BLaER1 treated with 17β-estradiol and CSF1 and Interleukin-3, amounts not matched to agents 10 nM and 100 nM (cell line): ENCODE measurements around the gene STRBP.
"Not testable (repeated sequence)": the region's sequence is repeated elsewhere in the genome, so short reads cannot be mapped to it uniquely, and the experiment has no call there.

Experiments used
- H3K27ac ChIP-seq, 11 experiments: shearing (Covaris generic); formaldehyde crosslinking; 2 replicates each; pipeline ENCODE4 v1.8.1; 2022
- H3K27me3 ChIP-seq, 11 experiments: shearing (Covaris generic); formaldehyde crosslinking; 2 replicates each; pipeline ENCODE4 v1.8.1; 2022
- H3K36me3 ChIP-seq, 11 experiments: shearing (Covaris generic); formaldehyde crosslinking; 2 replicates each; pipeline ENCODE4 v1.8.1; 2022
- H3K4me1 ChIP-seq, 10 experiments: shearing (Covaris generic); formaldehyde crosslinking; 2 replicates each; pipeline ENCODE4 v1.8.1; 2022
- H3K4me2 ChIP-seq, 11 experiments: shearing (Covaris generic); formaldehyde crosslinking; 2 replicates each; pipeline ENCODE4 v1.8.1; 2022
- H3K4me3 ChIP-seq, 10 experiments: shearing (Covaris generic); formaldehyde crosslinking; 2 replicates each; pipeline ENCODE4 v1.8.1; 2022
- H3K9ac ChIP-seq, 11 experiments: shearing (Covaris generic); formaldehyde crosslinking; 2 replicates each; pipeline ENCODE4 v1.8.1; 2022
- H3K9me3 ChIP-seq, 11 experiments: shearing (Covaris generic); formaldehyde crosslinking; replicated peaks in 1 of 11; 2 replicates each; pipeline ENCODE4 v1.8.1; 2022
- H4K20me1 ChIP-seq, 11 experiments: shearing (Covaris generic); formaldehyde crosslinking; 2 replicates each; pipeline ENCODE4 v1.8.1; 2022
- Cebpa-rat ChIP-seq, 11 experiments: shearing (Covaris generic); IDR thresholded peaks; 2 replicates each; pipeline ENCODE4 v1.8.1; 2022

STRBP gene

GRCh38 chr9:123287639-123288038 lies 19.3 kb upstream of the STRBP start:
- no peak overlapping the region for H3K4me2 ChIP-seq
- no peaks in the 10 kb centered on the region for H3K36me3 ChIP-seq
- H3K27me3 ChIP-seq: no peaks in the 10 kb centered on the region
- no peak overlapping the region for H3K27ac ChIP-seq
- H3K9ac ChIP-seq: no peak overlapping the region
- H3K4me3 ChIP-seq: no peak overlapping the region
- TF ChIP-seq Cebpa-rat (IDR thresholded peaks at IDR 0.05): no peak
- H3K4me1 ChIP-seq: peaks cover 0 to 20% (median 9%) of the 10 kb centered on the region in 10 experiments; a peak in 11 of 20 replicates
- H4K20me1 ChIP-seq: no peaks in the 10 kb centered on the region
- H3K9me3 ChIP-seq: 0 out of 22 replicates have a peak, but pooled peaks cover 0 to 4% (median 0%) of the 10 kb centered on the region in 11 experiments

- Histone ChIP-seq H3K9me3 (0 out of 22 replicates have a peak, but pooled peaks cover 0 to 4% (median 0%) of the 10 kb centered on the region in 11 experiments), H3K36me3 (no peaks in the 10 kb centered on the region), H3K4me1 (peaks cover 0 to 9% (median 6%) of the 10 kb centered on the region in 10 experiments; a peak in 11 of 20 replicates), H3K4me3 (no peak overlapping the region), H3K9ac (no peak overlapping the region), H3K4me2 (no peak overlapping the region), H3K27ac (no peak overlapping the region), H3K27me3 (no peaks in the 10 kb centered on the region), H4K20me1 (no peaks in the 10 kb centered on the region)
- no peak for TF ChIP-seq Cebpa-rat (IDR thresholded peaks at IDR 0.05)
Measured at GRCh38 chr9:123286324-123286723, 17.9 kb upstream of the STRBP start.

GRCh38 chr9:123284656-123285055 lies 16.3 kb upstream of the STRBP start:
- H3K9me3 ChIP-seq: peaks cover 0 to under 1% (median 0%) of the 10 kb centered on the region in 11 experiments; a peak in 3 of 22 replicates
- no peak for TF ChIP-seq Cebpa-rat (IDR thresholded peaks at IDR 0.05)
- H3K9ac ChIP-seq: no peak overlapping the region
- no peak overlapping the region for H3K27ac ChIP-seq
- H3K4me1 ChIP-seq: no peaks in the 10 kb centered on the region
- H3K4me3 ChIP-seq: no peak overlapping the region
- no peaks in the 10 kb centered on the region for H4K20me1 ChIP-seq
- no peak overlapping the region for H3K4me2 ChIP-seq
- H3K36me3 ChIP-seq: no peaks in the 10 kb centered on the region
- H3K27me3 ChIP-seq: no peaks in the 10 kb centered on the region

GRCh38 chr9:123283455-123283854 lies 15.1 kb upstream of the STRBP start:
- no peaks in the 10 kb centered on the region for H3K27me3 ChIP-seq
- no peaks in the 10 kb centered on the region for H3K4me1 ChIP-seq
- no peak for TF ChIP-seq Cebpa-rat (IDR thresholded peaks at IDR 0.05)
- no peak overlapping the region for H3K4me2 ChIP-seq
- H3K4me3 ChIP-seq: no peak overlapping the region
- no peaks in the 10 kb centered on the region for H4K20me1 ChIP-seq
- H3K27ac ChIP-seq: no peak overlapping the region
- peaks cover 7 to 13% (median 10%) of the 10 kb centered on the region in 11 experiments; a peak in 19 of 22 replicates for H3K9me3 ChIP-seq
- H3K9ac ChIP-seq: no peak overlapping the region
- no peaks in the 10 kb centered on the region for H3K36me3 ChIP-seq

- Histone ChIP-seq H3K9ac (no peak overlapping the region), H3K27ac (no peak overlapping the region), H3K27me3 (no peaks in the 10 kb centered on the region), H3K9me3 (peaks cover 8 to 17% (median 14%) of the 10 kb centered on the region in 11 experiments; a peak in 19 of 22 replicates), H3K4me3 (no peak overlapping the region), H3K36me3 (no peaks in the 10 kb centered on the region), H4K20me1 (no peaks in the 10 kb centered on the region), H3K4me2 (no peak overlapping the region), H3K4me1 (no peaks in the 10 kb centered on the region)
- TF ChIP-seq Cebpa-rat (IDR thresholded peaks at IDR 0.05): no peak
Measured at GRCh38 chr9:123283048-123283408, 14.6 kb upstream of the STRBP start.

- no peaks in the 10 kb centered on the region for H3K4me1 ChIP-seq
- H3K9ac ChIP-seq: no peak overlapping the region
- peaks cover 8 to 20% (median 14%) of the 10 kb centered on the region in 11 experiments; a peak in 19 of 22 replicates for H3K9me3 ChIP-seq
- no peak overlapping the region for H3K4me3 ChIP-seq
- H4K20me1 ChIP-seq: no peaks in the 10 kb centered on the region
- H3K4me2 ChIP-seq: no peak overlapping the region
- H3K27me3 ChIP-seq: no peaks in the 10 kb centered on the region
- H3K36me3 ChIP-seq: no peaks in the 10 kb centered on the region
- H3K27ac ChIP-seq: no peak overlapping the region
- no peak for TF ChIP-seq Cebpa-rat (IDR thresholded peaks at IDR 0.05)
Measured at GRCh38 chr9:123282362-123283047, 14.1 kb upstream of the STRBP start.

- Histone ChIP-seq H3K36me3 (no peaks in the 10 kb centered on the region), H3K4me2 (no peak overlapping the region), H3K27me3 (no peaks in the 10 kb centered on the region), H3K9me3 (peaks cover 8 to 20% (median 14%) of the 10 kb centered on the region in 11 experiments; a peak in 19 of 22 replicates), H3K9ac (no peak overlapping the region), H3K27ac (no peak overlapping the region), H3K4me3 (no peak overlapping the region), H3K4me1 (no peaks in the 10 kb centered on the region), H4K20me1 (no peaks in the 10 kb centered on the region)
- no peak for TF ChIP-seq Cebpa-rat (IDR thresholded peaks at IDR 0.05)
Measured at GRCh38 chr9:123281659-123282350, 13.4 kb upstream of the STRBP start.

- Histone ChIP-seq H3K4me1 (peaks cover 7 to 11% (median 9%) of the 10 kb centered on the region in 10 experiments; a peak in 18 of 20 replicates), H3K9me3 (peaks cover 8 to 20% (median 14%) of the 10 kb centered on the region in 11 experiments; a peak in 19 of 22 replicates)
- not testable (repeated sequence) for H3K4me2 ChIP-seq, H3K9ac ChIP-seq, H4K20me1 ChIP-seq, H3K36me3 ChIP-seq, H3K27ac ChIP-seq, H3K27me3 ChIP-seq, H3K4me3 ChIP-seq
Measured at GRCh38 chr9:123278879-123279493, 10.6 kb upstream of the STRBP start.

- Histone ChIP-seq H3K27ac (no peak overlapping the region), H3K36me3 (no peaks in the 10 kb centered on the region), H3K27me3 (no peaks in the 10 kb centered on the region), H3K4me3 (no peak overlapping the region), H3K9me3 (peaks cover 8 to 20% (median 14%) of the 10 kb centered on the region in 11 experiments; a peak in 19 of 22 replicates), H4K20me1 (no peaks in the 10 kb centered on the region), H3K9ac (no peak overlapping the region), H3K4me2 (no peak overlapping the region), H3K4me1 (peaks cover 7 to 11% (median 9%) of the 10 kb centered on the region in 10 experiments; a peak in 18 of 20 replicates)
- TF ChIP-seq Cebpa-rat (IDR thresholded peaks at IDR 0.05): no peak
Measured at GRCh38 chr9:123278361-123278760, 10.0 kb upstream of the STRBP start.
